CD4-positive, alpha-beta T cell treated with Interleukin-15 for 1 hour (primary cell): ENCODE results near the gene HUWE1.
"Not testable (repeated sequence)": the region's sequence is repeated elsewhere in the genome, so short reads cannot be mapped to it uniquely, and the experiment has no call there.

Experiments
- DNase-seq: peaks from one replicate; pipeline ENCODE4 v3.0.0-alpha.2; 2020

The HUWE1 gene

GRCh38 chrX:53606456-53606855, 80.1 kb downstream of the HUWE1 start:
- DNase-seq, result no peak

- no peak for DNase-seq
These were observed 81.5 kb downstream of the HUWE1 start for GRCh38 chrX:53605004-53605403.

- DNase-seq, result no peak
These were observed 86.6 kb downstream of the HUWE1 start for GRCh38 chrX:53599781-53600396.

GRCh38 chrX:53598169-53598568, 88.3 kb downstream of the HUWE1 start:
- DNase-seq, result no peak

- DNase-seq, result no peak
These were observed 91.2 kb downstream of the HUWE1 start for GRCh38 chrX:53595266-53595810.

GRCh38 chrX:53594354-53594753, 92.2 kb downstream of the HUWE1 start:
- DNase-seq, result no peak

- DNase-seq, result no peak
These were observed 98.6 kb downstream of the HUWE1 start for GRCh38 chrX:53587795-53588420.

GRCh38 chrX:53584891-53585290, 101.6 kb downstream of the HUWE1 start:
- DNase-seq, result no peak

GRCh38 chrX:53583571-53583970, 102.9 kb downstream of the HUWE1 start:
- no peak for DNase-seq

- DNase-seq, result no peak
These were observed 105.6 kb downstream of the HUWE1 start for GRCh38 chrX:53580742-53581504.

- no peak for DNase-seq
These were observed 115.0 kb downstream of the HUWE1 start for GRCh38 chrX:53571494-53571893.

- no peak for DNase-seq
These were observed 123.2 kb downstream of the HUWE1 start for GRCh38 chrX:53563324-53563723.

GRCh38 chrX:53561912-53562311, 124.6 kb downstream of the HUWE1 start:
- DNase-seq, result no peak

GRCh38 chrX:53558646-53559045, 127.9 kb downstream of the HUWE1 start:
- DNase-seq, result no peak

- DNase-seq, result no peak
These were observed 129.7 kb downstream of the HUWE1 start for GRCh38 chrX:53556868-53557267.

GRCh38 chrX:53550756-53551463, 135.6 kb downstream of the HUWE1 start:
- DNase-seq, result no peak

GRCh38 chrX:53547668-53548067, 138.9 kb downstream of the HUWE1 start:
- DNase-seq, result no peak

GRCh38 chrX:53544936-53545335, 141.6 kb downstream of the HUWE1 start:
- DNase-seq, result no peak

- DNase-seq, result no peak
These were observed 147.7 kb downstream of the HUWE1 start for GRCh38 chrX:53538781-53539180.

GRCh38 chrX:53531255-53531966, 155.1 kb downstream of the HUWE1 start:
- not testable (repeated sequence) for DNase-seq

GRCh38 chrX:53526999-53527398, 159.5 kb downstream of the HUWE1 start:
- DNase-seq, result no peak

GRCh38 chrX:53511322-53511721, 175.2 kb downstream of the HUWE1 start:
- no peak for DNase-seq

- not testable (repeated sequence) for DNase-seq
These were observed 182.5 kb downstream of the HUWE1 start for GRCh38 chrX:53504035-53504434.
